HG03521 (cell line): Measurements from ENCODE around the gene TMEM143.
A peak's percentile ranks its signal among the peaks of the same experiment; 100 is the strongest.
"Not testable (repeated sequence)": the region's sequence is repeated elsewhere in the genome, so short reads cannot be mapped to it uniquely, and the experiment has no call there.

Experiments used
- ATAC-seq: cut with Tn5 transposase; IDR thresholded peaks from one replicate; pipeline ENCODE4 v1.9.1; 2021; ENCODE audit warnings: mild to moderate bottlenecking, moderate library complexity; ENCODE audit not compliant: unreplicated experiment

TMEM143 gene

DNA sequence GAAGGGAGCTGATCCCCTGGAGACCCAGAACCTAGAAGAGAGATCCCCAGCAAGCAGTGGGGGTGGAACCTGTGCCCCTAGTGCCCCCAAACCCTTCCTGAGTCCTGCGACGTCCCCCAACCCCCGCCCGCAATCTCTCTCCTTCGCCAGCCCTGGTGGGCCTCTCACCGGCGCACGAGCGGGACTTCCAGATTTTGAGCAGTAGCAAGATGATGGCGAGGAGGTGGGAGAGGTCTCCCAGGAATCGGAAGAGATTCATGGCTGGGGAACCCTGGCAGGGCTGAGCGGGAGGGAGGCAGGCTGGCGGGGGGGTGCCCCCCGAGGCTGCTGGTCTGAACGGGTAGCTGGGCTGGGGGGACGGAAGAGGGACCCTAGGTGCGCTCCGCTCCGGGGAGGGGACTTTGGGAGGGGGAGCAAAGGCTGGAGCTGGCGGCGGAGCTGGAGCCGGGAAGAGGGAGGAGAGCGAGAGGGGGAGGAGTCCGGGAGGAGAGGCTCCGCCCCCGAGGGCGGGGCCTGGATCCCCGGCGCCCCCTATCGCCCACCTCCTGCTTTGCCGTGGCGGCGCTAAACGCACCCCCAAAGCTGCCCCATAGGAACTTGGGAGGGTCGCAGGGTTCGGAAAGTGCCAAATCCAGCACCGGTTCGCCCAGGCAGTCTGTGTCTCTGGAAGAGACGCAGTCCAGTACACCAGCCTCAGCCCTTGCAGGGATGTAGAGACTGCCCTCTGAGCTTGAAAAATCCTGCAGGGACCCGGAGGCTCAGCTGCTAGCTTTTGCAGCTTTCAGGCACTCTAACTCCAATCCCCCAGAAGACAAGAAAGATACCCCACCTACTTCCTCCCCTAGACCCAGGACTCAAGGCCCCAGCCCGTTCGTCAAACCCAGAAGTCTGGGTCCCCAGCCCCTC is 27.6 kb upstream of the TMEM143 start, which contains the start of gene KDELR1:
Gene KDELR1, minus strand, starts transcription at position 452 of the 906 bp plus-strand sequence. Its CDS starts 193 bp downstream, at position 259.
- peak; percentile 59 for ATAC-seq

DNA sequence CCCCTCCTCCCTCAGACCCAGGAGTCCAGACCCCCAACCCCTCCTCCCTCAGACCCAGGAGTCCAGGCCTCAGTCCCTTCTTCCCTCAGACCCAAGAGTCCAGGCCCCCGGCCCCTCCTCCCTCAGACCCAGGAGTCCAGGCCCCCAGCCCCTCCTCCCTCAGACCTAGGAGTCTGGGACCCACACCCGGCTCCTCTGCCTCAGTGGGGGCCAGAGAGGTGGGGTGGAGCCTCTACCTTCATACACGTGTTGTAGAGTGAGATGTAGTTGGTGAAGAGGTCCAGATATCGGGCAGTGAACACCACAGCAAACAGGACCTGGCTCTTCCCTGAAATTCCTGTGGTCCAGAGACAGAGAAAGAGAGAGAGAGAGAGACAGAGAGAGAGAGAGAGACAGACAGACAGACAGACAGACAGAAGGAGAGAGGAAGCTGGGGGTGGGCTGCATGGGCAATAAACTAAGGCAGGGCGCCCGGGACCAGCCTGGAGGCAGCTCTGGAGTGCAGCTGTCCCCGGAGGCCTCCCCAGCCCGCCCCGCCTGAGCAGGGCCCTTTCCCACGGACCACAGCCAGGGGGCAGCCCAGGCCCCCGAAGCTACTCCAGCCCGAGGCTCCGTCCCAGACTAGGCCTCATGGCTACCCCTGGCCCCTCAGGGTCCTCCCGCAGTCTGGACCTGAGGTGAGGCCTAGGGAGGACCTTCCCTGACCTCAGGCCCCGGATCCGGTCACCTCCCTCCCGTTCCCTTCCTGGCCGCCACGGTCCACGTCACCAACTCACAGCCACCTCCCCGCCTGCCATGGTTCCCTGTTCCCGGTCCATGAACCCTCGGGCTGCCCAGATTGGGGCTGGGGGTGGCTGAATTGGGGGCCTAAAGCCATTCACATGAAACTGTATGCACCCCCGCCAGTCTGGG is 26.7 kb upstream of the TMEM143 start:
- peak; percentile 39 for ATAC-seq

DNA sequence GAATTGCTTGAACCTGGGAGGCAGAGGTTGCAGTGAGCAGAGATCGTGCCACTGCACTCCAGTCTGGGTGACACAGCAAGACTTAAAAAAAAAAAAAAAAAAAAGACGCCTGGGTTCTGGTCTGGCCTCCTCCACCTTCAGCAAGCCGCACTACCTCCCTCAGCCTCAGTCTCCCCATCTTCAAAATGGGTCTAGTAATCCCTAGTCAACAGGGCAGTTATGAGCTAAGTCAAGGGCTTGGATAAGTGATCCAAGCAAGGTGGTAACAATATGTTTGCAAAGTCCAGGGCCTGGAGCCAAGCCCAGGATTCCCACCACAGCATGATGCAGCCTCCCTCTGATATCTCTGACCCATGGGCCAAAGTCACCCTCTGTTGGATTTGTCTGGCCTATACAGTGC is 23.2 kb upstream of the TMEM143 start:
- no peak for ATAC-seq

DNA sequence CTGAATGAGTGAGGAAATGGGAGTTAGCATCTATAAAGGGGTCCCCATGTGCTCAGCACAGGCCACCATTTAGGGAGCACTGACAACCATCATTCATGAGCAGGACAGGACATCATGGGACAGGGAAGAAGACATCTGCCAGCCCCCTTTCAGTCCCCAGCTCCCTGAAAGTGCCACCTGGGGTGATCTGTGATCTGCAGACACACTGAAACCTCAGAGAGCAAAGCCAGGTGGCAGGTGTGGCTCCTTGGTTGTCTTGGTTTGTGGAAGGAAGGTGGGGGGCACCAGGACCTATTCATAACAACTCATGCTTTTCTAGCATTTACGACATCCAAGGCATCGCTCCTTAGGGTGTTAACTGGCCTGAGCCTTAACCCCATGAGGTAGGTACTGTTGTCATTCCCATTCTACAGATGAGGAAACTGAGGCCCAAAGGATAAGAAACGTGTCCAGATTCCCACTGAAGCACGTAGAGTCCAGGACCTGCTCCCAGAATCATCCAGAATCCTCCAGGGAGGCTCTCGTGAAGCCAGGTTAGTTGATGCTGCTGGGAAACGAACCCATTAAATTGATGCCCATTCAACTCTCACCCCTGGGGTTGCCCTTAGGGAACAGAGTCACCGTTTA is 21.8 kb upstream of the TMEM143 start:
- no peak for ATAC-seq

DNA sequence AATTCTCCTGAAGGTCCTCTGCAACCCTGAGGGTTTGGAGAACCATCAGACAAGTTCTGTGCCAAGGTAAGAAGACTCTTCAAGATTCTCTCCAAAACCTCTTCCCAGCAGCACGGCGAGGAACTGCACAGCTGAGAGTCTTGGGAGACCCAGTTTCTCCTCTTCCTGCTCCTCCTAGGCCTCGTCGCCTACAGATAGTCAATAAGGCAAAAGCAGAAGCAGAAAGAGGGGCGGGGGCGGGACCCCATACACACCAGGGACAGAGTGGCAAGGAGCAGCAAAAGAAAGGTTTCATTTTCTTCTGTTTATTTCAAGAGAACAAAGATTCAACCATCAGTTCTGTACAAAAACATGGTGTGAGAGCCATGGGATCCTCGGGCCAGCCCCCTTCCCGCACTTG is 18.5 kb upstream of the TMEM143 start:
- no peak for ATAC-seq

DNA sequence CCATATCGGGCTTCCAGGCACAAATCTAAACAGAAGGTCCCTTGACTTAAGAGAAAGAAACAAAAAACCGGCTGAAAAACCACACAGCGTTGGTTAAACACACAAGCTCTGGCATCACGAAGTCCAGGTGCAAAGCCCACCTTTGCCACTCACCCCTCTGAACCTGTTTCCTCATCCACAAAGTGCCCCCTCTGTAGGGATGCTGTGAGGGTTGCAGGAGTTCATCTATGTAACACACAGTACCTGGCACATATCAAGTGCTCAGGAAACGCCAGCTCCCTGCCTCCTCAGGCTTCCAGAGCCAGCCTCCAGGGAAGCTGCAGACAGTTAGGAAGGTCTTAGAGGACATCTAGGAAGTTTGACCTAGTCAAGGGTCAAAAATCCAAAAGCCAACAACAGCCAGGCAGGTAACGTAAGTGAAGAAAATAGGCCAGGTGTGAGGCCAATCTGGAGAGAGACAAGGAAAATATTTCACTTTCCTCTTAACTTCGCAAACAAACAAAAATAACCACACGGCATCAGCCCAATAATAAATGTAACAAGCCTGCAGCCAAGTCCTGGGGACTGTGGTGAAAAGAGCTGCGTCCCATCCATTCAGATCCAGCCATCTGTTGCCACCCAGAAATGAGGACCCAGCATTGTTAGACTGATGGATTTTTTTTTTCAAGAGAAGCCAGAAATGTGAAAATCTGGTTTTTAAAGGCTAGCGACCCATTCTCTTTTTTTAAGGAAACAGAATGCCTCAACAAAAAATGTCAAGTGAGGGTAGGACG is 17.6 kb upstream of the TMEM143 start:
- ATAC-seq, result no peak

DNA sequence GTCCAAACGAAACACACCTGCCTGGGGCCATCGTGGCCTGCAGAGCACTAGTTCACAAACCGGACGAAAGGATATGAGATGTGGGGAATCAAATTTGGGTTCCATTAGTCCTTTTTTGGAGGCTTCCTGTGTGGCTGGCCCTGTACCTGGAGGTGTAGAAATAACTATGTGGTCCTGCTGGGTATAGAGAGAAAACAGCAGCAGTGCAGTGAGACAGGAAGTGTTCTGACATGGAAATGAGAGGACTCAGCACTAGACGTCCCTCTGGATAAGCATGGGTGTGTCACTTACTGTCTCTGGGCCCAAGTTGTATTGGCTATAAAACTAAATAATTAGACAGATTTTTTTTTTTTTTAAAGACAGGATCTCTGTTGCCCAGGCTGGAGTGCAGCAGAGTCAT is 15.3 kb upstream of the TMEM143 start:
- no peak for ATAC-seq

DNA sequence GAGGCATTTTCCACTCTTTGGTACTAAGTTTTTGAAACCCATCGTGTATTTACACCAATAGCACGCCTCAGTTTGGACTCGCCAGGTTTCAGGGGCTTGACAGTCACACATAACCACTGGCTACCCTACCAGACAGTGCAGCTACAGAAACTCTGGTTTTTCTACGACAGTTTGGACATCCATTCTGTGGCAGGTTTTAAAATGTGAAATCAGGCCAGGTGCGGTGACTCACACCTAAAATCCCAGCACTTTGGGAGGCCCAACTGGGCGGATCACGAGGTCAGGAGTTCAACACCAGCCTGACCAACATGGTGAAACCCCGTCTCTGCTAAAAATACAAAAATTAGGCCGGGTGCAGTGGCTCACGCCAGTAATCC is 14.4 kb upstream of the TMEM143 start:
- ATAC-seq, result no peak

DNA sequence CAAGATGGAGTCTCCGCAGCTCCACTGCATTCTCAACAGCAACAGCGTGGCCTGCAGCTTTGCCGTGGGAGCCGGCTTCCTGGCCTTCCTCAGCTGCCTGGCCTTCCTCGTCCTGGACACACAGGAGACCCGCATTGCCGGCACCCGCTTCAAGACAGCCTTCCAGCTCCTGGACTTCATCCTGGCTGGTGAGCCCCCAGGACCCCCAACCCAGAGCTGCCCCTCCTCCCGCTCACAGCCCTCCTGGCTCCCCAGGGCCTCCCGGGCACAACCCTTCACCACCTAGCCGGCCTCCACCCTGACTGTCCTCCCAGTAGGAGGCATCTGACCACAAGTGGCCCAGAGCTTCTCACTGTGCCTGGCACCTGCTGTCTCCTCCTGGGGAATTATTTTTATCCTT is 9.8 kb upstream of the TMEM143 start:
- ATAC-seq, result no peak

DNA sequence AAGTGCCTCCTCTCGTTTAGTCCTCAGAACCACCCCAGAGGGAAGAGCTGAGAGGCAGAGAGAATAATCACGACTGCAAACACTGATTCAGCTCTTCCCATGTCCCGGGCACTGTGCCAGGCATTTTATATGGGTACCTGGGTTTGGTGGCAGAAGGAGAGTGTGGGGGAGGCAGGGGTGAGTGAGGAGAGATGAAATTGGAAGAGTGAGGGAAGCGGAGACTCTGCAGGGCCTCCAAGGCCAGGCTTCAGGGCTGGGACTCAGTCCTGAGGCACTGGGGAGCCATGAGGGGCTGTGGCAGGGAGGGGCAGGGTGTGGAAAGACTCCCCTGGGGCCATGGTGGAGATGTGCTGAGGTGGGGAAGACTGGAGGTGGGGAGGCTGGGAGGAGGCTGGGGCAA is 9.2 kb upstream of the TMEM143 start:
- no peak for ATAC-seq

DNA sequence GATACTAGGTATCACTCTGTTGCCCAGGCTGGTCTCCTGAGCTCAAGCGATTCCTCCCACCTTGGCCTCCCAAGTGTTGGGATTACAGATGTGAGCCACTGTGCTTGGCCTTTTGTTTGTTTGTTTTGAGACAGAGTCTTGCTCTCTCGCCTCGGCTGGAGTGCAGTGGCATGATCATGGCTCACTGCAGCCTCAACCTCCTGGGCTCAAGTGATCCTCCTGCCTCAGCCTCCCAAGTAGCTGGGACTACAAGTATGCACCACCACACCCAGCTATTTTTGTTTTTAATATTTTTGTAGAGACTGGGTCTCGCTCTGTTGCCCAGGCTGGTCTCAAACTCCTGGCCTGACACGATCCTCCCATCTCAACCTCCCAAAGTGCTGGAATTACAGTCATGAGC is 8.0 kb upstream of the TMEM143 start:
- not testable (repeated sequence) for ATAC-seq

DNA sequence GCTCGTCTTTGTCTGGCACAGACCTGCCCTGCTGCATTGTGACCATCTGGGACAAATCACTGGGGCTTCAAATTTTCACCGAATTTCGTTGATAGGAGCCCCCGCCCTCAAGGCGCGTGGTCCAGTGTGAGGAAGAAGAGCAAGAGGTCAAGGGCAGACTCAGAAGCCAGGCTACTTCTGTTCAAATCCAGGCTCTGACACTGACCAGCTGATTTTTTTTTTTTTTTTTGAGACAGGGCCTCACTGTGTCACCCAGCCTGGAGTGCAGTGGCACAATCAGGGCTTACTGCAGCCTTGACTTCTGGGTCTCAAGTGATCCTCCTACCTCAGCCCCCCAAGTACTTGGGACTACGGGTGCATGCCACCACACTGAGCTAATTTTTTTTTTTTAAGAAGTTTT is 7.6 kb upstream of the TMEM143 start:
- ATAC-seq, result no peak

DNA sequence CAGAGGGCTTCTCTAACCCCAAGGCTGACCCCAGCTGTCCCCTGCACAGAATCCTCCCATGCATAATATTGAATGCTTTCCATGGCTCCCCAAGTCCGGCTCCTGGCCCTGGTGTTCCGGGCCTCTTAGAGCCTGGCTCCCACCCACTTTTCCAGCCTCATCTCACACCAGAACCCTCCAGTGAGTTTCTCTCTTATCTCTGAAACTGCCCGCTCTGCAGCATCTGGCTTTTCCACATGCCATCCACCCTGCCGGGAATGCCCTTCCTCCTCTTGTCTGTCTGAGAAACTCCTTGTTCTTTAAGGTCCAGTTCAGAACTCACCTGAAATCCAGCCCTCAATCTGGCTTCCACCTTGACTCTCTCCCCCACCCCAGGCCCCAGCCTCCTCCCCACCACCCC is 7.2 kb upstream of the TMEM143 start:
- ATAC-seq, result no peak

DNA sequence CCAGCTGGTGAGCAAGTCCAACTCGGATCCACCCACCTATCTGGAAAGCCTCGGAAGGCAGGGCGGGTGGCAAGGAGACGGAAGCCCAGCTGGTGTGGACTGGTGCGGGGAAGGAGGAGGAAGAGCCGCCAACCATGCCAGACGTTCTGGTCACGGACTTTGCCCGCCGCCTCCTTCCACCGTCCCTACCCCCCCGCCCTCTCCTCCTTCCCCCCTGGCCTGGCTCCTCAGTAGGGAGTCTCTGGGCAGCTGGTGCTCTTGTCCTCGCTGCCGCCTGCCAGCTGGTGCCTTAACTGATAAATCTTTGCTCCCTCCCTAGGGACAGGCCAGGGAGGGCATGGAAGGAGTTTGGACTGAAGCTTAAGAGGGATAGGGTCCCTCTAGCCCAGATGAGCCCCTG is 5.2 kb upstream of the TMEM143 start:
- no peak for ATAC-seq

DNA sequence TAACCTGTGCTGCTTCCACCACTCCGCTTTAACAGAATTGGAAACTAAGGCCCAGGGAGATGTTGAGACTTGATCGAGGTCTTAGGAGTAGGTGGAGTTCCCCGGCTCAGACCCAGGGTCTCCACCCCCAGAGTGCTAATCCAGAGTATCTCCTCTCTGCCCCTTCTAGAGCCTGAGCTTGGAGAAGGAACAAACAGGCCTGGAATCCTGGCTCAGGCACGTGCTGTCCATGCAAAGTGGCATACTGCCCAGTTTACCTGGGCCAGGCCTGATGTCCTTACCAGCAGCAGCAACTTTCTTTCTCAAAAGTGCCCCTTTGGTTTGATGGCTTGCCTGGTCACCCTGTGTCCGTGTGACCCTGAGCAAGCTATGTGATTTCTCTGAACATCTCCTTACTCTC is 4.1 kb upstream of the TMEM143 start:
- no peak for ATAC-seq

DNA sequence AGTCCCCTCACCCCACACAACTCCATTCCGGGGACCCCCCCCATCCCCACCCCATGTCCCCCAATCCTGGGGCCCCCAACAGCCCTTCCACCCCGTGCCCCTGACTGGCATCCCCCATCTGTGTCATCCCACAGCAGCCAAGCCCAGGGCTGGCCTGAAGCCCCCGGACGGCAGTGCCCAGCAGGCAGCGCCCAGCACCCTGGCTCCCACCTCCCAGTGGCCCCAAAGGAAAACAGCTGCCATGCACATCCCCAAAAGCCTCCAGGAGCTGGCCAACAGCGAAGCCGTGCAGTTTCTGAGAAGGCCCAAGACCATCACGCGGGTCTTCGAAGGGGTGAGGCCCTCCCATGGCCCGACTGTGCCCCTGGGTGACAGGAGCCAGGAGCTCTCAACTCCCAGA is 1.9 kb upstream of the TMEM143 start:
- no peak for ATAC-seq

DNA sequence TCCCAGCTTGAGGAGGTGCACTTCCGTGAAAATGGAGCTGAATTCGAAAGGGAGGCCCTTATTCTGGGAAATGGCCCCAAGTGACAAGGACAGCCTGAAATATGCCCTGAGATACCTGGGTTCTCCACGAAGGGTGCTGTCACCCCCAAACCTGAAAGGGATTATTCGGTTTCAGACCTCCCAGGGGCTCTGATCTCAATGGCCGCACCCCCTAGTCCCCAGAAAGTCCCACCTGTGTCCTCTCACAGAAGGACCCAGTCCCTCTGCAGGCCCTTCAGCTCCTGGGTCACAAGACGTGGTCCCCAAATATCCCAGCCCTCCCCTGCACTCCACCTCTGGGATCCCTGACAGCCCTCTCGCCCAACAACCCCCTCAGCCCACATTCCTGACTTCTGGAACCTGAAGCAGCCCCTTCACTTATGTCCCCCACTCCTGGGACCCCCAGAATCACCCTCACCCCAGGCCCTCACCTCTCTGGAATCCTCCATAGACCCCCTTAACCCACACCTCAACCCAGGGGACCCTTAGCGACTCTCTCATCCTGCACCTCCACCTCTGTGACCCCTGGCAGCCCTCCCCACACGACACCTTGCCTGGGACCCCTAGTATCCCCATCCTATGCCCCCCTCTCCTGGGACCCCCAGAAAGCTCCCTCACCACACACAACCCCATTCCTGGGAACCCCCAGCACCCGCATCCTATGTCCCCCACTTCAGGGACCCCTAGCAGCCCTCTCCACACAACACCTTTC is 1.0 kb upstream of the TMEM143 start:
- ATAC-seq, result no peak

DNA sequence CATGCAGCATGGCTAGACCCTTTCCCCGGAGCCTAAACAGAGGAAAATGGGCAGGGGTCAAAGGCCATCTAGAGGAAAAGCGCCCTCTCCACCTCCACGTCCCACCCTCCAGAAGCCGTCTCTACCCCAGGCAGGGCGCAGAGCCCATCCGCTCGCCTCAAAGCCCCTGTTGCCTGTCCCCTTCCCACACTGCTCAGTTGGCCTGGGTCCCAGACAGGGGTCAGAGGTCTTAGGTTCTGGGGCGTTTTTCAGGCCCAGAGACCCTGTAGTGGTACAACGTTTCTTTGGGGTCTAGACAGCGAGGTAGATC is 285 bp downstream of the TMEM143 start:
- ATAC-seq, result peak; percentile 1

DNA sequence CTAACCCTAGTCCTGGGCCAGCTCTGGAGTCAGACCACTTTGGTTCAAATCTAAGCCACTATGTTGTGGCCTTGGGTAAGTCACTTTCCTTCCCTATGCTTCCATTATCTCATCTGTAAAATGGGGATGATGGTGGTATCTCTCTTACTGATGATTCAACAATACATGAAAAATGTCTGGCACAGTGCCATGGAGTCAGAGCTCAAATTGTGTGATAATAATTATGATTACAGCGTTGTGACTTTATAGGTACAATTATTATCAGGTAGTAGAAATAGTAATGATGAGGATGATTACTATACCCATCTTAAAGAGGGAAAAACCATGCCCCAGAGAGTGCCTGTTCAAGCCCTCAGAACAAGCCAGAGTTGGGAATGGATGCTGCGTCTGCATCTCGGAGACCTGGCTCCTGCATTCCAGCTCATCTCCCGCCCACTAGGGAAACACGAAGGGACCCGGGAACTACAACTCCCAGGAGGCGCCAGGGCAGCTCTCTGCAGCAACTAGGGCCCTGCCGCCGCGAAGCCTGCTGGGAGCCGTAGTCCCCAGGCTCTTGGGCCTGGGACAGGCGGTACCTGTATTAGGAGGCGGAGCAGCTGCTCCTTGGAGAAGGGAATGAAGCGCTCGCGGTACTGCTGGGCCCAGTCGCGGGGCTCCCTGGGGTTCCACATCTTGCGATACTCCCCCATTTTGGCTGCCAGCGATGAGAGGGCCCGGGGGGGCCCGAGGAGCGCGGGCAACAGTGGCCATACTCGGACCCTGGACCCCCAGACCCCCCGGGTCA is 832 bp downstream of the TMEM143 start:
- peak; percentile 29 for ATAC-seq
